PC-9 (cell line): Measurements from ENCODE around the gene TSTD2. TPM values are rescaled to one million over a fixed set of nuclear protein-coding genes. Genes with fewer than 3 reads are reported as not detected.

Experiments used
- BruUV-seq: library from RNA; stranded (reverse); fragments of 400-500 nt; replicated peaks from 2 replicates; lab custom pipeline; 2021; lab: Mats Ljungman, UMichigan
- CTCF ChIA-PET: fragments of 300-600 bp; sonication (Branson Sonifier 250); formaldehyde crosslinking; loops from one replicate; lab custom pipeline; 2022; ENCODE audit warnings: antibody characterized with exemption; lab: Charles Lee
- POLR2A ChIA-PET: fragments of 300-600 bp; sonication (Branson Sonifier 250); formaldehyde crosslinking; loops from one replicate; lab custom pipeline; 2022; ENCODE audit warnings: antibody characterized with exemption; ENCODE audit not compliant: unreplicated experiment; lab: Charles Lee
- DNase-seq, 2 experiments: peaks; one replicate each; pipeline versions ENCODE4 v3.0.0 to v3.0.0-alpha.2; 2015 to 2022; ENCODE audit warnings: mixed read lengths in 1 of 2
- H2AFZ ChIP-seq: fragments of 200-600 bp; sonication (generic); 2 replicates; pipeline ENCODE4 v1.8.1; 2017; ENCODE audit warnings: antibody characterized with exemption
- H3F3A ChIP-seq: fragments of 200-600 bp; sonication (generic); 2 replicates; pipeline ENCODE4 v1.8.1; 2017; ENCODE audit warnings: antibody characterized with exemption, mild to moderate bottlenecking, low read depth; ENCODE audit not compliant: insufficient read depth
- H3K27ac ChIP-seq: fragments of 200-600 bp; sonication (generic); 2 replicates; pipeline ENCODE4 v1.6.1; 2016; ENCODE audit warnings: mixed run types
- H3K27me3 ChIP-seq: fragments of 200-600 bp; sonication (generic); 2 replicates; pipeline ENCODE4 v1.6.1; 2016; ENCODE audit warnings: low read depth, mixed run types; ENCODE audit not compliant: insufficient read depth
- H3K36me3 ChIP-seq: fragments of 200-600 bp; sonication (generic); 2 replicates; pipeline ENCODE4 v1.6.1; 2016; ENCODE audit warnings: low read depth, mixed run types
- H3K4me1 ChIP-seq: fragments of 200-600 bp; sonication (generic); replicated peaks from 2 replicates; pipeline ENCODE4 v1.6.1; 2016; ENCODE audit warnings: mixed run types; ENCODE audit not compliant: insufficient read depth
- H3K4me2 ChIP-seq: fragments of 200-600 bp; sonication (generic); 2 replicates; pipeline ENCODE4 v1.6.1; 2017; ENCODE audit warnings: mixed run types
- H3K4me3 ChIP-seq: fragments of 200-600 bp; sonication (generic); 2 replicates; pipeline ENCODE4 v1.6.1; 2016; ENCODE audit warnings: mixed run types
- H3K79me2 ChIP-seq: fragments of 200-600 bp; sonication (generic); 2 replicates; pipeline ENCODE4 v1.6.1; 2017; ENCODE audit warnings: low read depth, mixed run types
- H3K9me2 ChIP-seq: fragments of 200-600 bp; sonication (generic); 2 replicates; pipeline ENCODE4 v1.8.1; 2017; ENCODE audit warnings: mild to moderate bottlenecking; ENCODE audit not compliant: insufficient read depth
- H3K9me3 ChIP-seq: fragments of 200-600 bp; sonication (generic); 2 replicates; pipeline ENCODE4 v1.8.1; 2016; ENCODE audit warnings: low read depth; ENCODE audit not compliant: insufficient read depth
- H4K20me1 ChIP-seq: fragments of 200-600 bp; sonication (generic); 2 replicates; pipeline ENCODE4 v1.8.1; 2017; ENCODE audit not compliant: insufficient read depth
- CTCF ChIP-seq: fragments of 200-600 bp; sonication (generic); conservative IDR thresholded peaks from 2 replicates; pipeline ENCODE4 v1.6.1; 2017; ENCODE audit warnings: mixed run types, antibody characterized with exemption, mild to moderate bottlenecking, moderate library complexity
- EZH2 ChIP-seq: fragments of 200-600 bp; sonication (generic); IDR thresholded peaks from 2 replicates; pipeline ENCODE4 v1.8.0; 2017; ENCODE audit warnings: antibody characterized with exemption, low read depth
- intact Hi-C: fragments of 100-400 bp; cut with micrococcal nuclease; formaldehyde crosslinking; loops from one replicate; pipeline ENCODE4 v1.10.0; 2022; ENCODE audit not compliant: unreplicated experiment
- total RNA-seq: library from RNA; stranded (reverse); gene quantifications from 2 replicates; pipeline ENCODE4 v1.2.3, GENCODE V29; 2021

The TSTD2 gene
- total RNA-seq, 1 experiment from 2014 or later = 17.0 TPM

- no peaks in the 10 kb centered on the region for H3K79me2 ChIP-seq
- no peak overlapping the region for H2AFZ ChIP-seq
- no peak overlapping the region for H3K4me3 ChIP-seq
- intact Hi-C loops = no loop called here
- POLR2A ChIA-PET = no interaction called here
- TF ChIP-seq EZH2 (no peak), CTCF (no peak)
- H3K27ac ChIP-seq = no peak overlapping the region
- H3K9me2 ChIP-seq = no peaks in the 10 kb centered on the region
- DNase-seq = no peak
- H3F3A ChIP-seq = peaks cover 3% of the 10 kb centered on the region; the same call in 1 of the 2 replicates
- no peaks in the 10 kb centered on the region for H4K20me1 ChIP-seq
- BruUV-seq = no TSS peak
- no peaks in the 10 kb centered on the region for H3K4me1 ChIP-seq
- no peaks in the 10 kb centered on the region for H3K9me3 ChIP-seq
- peaks cover 13% of the 10 kb centered on the region; the same call in 1 of the 2 replicates for H3K36me3 ChIP-seq
- H3K4me2 ChIP-seq = no peak overlapping the region
- no peaks in the 10 kb centered on the region for H3K27me3 ChIP-seq
- CTCF ChIA-PET = interaction anchor here (1.1 kb wide), 1 partner anchor 15 kb away, joined by 7 read pairs; no protein-coding TSS in a partner anchor
These were observed 31.8 kb downstream of the TSTD2 start for GRCh38 chr9:97601228-97601898.

GRCh38 chr9:97600531-97601227 lies 32.5 kb downstream of the TSTD2 start:
- BruUV-seq = no TSS peak
- no peaks in the 10 kb centered on the region for H4K20me1 ChIP-seq
- H3K36me3 ChIP-seq = peaks cover 13% of the 10 kb centered on the region; the same call in 1 of the 2 replicates
- H3K9me3 ChIP-seq = no peaks in the 10 kb centered on the region
- H3K4me3 ChIP-seq = no peak overlapping the region
- H3K9me2 ChIP-seq = no peaks in the 10 kb centered on the region
- POLR2A ChIA-PET = no interaction called here
- intact Hi-C loops = no loop called here
- H3K27me3 ChIP-seq = no peaks in the 10 kb centered on the region
- H2AFZ ChIP-seq = no peak overlapping the region
- no peaks in the 10 kb centered on the region for H3K79me2 ChIP-seq
- no peaks in the 10 kb centered on the region for H3K4me1 ChIP-seq
- H3K4me2 ChIP-seq = no peak overlapping the region
- no peak overlapping the region for H3K27ac ChIP-seq
- DNase-seq = no peak
- CTCF ChIA-PET = interaction anchor here (1.1 kb wide), 1 partner anchor 15 kb away, joined by 7 read pairs; no protein-coding TSS in a partner anchor
- H3F3A ChIP-seq = peaks cover 3% of the 10 kb centered on the region; the same call in 1 of the 2 replicates
- TF ChIP-seq CTCF (no peak), EZH2 (no peak)

GRCh38 chr9:97599314-97599846 lies 33.8 kb downstream of the TSTD2 start:
- Histone ChIP-seq H3K79me2 (no peaks in the 10 kb centered on the region), H3F3A (peaks cover 3% of the 10 kb centered on the region; the same call in 1 of the 2 replicates), H2AFZ (no peak overlapping the region), H3K4me1 (no peaks in the 10 kb centered on the region), H3K4me2 (no peak overlapping the region), H3K4me3 (no peak overlapping the region), H3K36me3 (peaks cover 9% of the 10 kb centered on the region; the same call in 1 of the 2 replicates), H3K27me3 (no peaks in the 10 kb centered on the region), H4K20me1 (no peaks in the 10 kb centered on the region), H3K27ac (no peak overlapping the region), H3K9me3 (no peaks in the 10 kb centered on the region), H3K9me2 (no peaks in the 10 kb centered on the region)
- DNase-seq = peak in 1 of 2 experiments; percentile 21
- intact Hi-C loops = loop anchor here (2.0 to 5.0 kb wide), 3 partner anchors 71 to 743 kb away; partner anchors contain the start of gene TDRD7
- no peak for TF ChIP-seq EZH2
- POLR2A ChIA-PET = no interaction called here
- no TSS peak for BruUV-seq
- CTCF ChIA-PET = interaction anchor here (0.5 to 3.0 kb wide), 15 partner anchors 9 to 743 kb away, joined by 3 to 34 read pairs (median 4); partner anchors contain the start of gene TDRD7
